ENCODE measurements around the gene ADCYAP1R1. TPM values are rescaled to one million over a fixed set of nuclear protein-coding genes. Genes with fewer than 3 reads are reported as not detected.

The ADCYAP1R1 gene
- total RNA-seq, 6 experiments from 2014 or later: 0.03 TPM; not detected in 5

DNA sequence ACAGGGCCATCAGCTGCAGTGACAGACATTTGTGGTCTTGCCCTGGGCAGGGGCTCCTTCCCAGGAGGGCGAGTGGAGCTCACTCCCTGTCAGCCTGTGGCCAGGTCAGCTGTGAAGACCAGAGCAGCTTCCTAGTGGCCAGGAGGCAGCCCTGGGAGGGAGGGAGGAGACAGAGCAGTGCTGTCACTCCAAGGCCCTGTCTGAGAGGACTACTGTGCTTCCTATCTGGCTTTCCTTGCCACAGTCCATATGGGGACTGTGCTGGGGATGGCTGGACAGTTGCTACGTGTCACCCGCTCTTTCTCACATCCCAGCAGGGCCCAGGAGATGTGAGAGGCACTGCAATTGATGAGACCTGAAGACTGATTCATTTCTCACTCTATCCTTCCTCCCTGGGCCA, 15.2 kb upstream of the ADCYAP1R1 start:
- H3K36me3 Mint-ChIP-seq (ENCODE audit: low read depth): no peaks in the 10 kb centered on the region
- no peak for DNase-seq
- no peak overlapping the region for H3K27ac Mint-ChIP-seq
- H3K4me3 Mint-ChIP-seq: no peak overlapping the region
- H3K9me3 Mint-ChIP-seq: no peaks in the 10 kb centered on the region
- no peaks in the 10 kb centered on the region for H3K4me1 Mint-ChIP-seq (ENCODE audit: low read depth)
- peaks cover 28% of the 10 kb centered on the region for H3K27me3 Mint-ChIP-seq (ENCODE audit: insufficient read depth)
- TF ChIP-seq, protein P1, sequence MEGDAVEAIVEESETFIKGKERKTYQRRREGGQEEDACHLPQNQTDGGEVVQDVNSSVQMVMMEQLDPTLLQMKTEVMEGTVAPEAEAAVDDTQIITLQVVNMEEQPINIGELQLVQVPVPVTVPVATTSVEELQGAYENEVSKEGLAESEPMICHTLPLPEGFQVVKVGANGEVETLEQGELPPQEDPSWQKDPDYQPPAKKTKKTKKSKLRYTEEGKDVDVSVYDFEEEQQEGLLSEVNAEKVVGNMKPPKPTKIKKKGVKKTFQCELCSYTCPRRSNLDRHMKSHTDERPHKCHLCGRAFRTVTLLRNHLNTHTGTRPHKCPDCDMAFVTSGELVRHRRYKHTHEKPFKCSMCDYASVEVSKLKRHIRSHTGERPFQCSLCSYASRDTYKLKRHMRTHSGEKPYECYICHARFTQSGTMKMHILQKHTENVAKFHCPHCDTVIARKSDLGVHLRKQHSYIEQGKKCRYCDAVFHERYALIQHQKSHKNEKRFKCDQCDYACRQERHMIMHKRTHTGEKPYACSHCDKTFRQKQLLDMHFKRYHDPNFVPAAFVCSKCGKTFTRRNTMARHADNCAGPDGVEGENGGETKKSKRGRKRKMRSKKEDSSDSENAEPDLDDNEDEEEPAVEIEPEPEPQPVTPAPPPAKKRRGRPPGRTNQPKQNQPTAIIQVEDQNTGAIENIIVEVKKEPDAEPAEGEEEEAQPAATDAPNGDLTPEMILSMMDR (IDR thresholded peaks at IDR 0.05): no peak

DNA sequence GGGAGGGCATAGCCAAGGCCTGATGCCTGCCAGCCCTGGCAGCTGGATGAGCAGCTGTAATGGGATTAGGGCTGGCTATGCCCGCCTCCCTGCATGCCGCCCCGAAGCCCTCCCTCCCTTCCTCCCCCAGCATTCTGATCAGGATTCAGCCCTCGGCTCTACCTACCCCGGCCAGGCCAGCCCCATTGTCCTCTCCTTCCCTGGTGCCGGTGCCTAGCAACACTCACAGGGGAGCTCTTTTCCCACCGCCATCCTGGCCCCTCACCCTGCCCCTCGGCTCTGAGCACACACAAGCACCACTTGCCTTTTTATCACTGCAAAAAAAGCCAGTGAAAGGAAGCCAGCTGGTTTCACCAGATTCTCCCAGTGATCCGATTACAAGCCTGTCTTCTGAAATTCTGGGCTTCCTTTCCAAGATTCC, 9.0 kb upstream of the ADCYAP1R1 start:
- TF ChIP-seq, protein P1 (IDR thresholded peaks at IDR 0.05): no peak
- DNase-seq: no peak
- H3K27me3 Mint-ChIP-seq (ENCODE audit: insufficient read depth): peaks cover 39% of the 10 kb centered on the region
- H3K4me1 Mint-ChIP-seq (ENCODE audit: low read depth): no peaks in the 10 kb centered on the region
- H3K4me3 Mint-ChIP-seq: no peak overlapping the region
- no peak overlapping the region for H3K27ac Mint-ChIP-seq
- H3K36me3 Mint-ChIP-seq (ENCODE audit: low read depth): no peaks in the 10 kb centered on the region
- no peaks in the 10 kb centered on the region for H3K9me3 Mint-ChIP-seq

DNA sequence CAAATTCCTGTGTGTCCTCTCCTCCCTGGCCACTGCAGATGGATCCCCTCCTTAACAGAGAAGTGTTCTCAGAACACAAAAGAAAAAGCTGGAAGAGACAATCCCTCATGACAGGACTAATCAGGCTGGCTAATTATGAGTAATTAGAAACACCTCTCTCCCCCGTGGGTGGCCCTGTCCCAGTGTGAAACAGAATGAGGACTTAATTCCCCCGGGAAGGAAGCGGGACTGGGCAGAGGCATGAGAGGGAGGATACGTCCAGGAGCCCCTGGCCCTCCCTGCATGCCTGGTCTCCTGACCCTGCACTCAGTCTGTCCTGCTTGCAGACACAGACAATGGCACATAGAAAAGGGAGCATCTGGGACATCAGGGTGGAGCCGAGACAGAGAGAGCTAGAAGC, 7.6 kb upstream of the ADCYAP1R1 start:
- H3K4me3 Mint-ChIP-seq: no peak overlapping the region
- DNase-seq: no peak
- H3K4me1 Mint-ChIP-seq (ENCODE audit: low read depth): no peaks in the 10 kb centered on the region
- no peak overlapping the region for H3K27ac Mint-ChIP-seq
- TF ChIP-seq, protein P1 (IDR thresholded peaks at IDR 0.05): no peak
- H3K9me3 Mint-ChIP-seq: no peaks in the 10 kb centered on the region
- H3K27me3 Mint-ChIP-seq (ENCODE audit: insufficient read depth): peaks cover 38% of the 10 kb centered on the region
- H3K36me3 Mint-ChIP-seq (ENCODE audit: low read depth): no peaks in the 10 kb centered on the region

DNA sequence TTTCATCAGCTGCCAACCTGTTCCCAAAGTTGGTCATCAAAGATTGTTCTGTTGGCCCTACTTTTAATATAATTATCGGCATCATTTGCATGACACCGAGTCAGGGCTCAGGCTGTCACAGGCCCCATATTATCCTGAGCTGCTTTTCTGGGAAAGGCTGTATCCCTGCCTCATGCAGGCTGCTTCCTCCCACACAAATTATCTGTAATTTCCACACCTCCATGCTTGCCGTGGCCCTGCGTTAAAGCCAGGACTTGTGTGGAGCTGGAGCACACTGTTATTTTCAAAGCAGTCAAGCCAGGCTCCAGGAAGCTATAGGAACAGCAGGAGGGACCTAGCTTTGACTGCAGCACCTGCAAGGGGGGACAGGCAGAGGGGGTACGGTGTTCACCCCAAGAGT, 5.4 kb upstream of the ADCYAP1R1 start:
- no peak overlapping the region for H3K27ac Mint-ChIP-seq
- no peaks in the 10 kb centered on the region for H3K4me1 Mint-ChIP-seq (ENCODE audit: low read depth)
- no peaks in the 10 kb centered on the region for H3K36me3 Mint-ChIP-seq (ENCODE audit: low read depth)

DNA sequence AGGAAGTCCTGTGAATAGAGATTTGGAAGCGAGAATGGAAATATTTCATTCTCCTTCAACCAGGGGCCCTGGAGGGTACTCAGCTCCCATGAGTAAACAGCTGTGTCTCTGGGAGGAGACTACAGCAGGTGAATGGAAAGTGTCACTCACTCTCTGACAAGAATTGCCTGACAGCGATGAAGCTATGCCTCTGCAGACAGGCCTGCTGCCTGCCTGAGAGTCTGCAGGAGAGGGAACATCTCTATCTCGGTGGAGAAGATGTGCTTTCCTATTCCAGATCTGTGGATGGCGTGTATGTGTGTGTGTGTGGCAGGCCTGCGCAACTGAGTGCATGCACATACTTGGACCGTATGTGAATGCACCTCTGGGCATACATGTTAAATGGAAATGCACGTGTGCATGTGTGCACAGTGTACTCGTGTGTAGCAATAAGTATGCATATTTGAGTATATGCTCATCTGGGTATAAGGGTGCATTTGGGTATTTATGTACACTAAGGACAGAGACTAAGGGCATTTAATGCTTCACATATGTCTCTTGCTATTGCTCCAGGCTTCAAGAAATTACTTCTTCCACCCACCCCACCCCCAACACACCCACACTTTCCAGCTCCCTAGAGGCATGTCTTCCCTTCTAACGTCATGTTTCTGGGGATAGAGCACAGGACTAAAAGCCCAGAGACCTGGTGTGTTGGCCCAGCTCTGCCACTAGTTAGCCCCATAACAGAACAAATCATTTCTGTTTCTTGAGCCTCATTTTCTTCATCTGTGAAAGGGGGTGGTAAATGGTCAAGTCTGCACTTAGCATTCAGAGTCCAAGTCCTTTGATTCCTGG, 4.6 kb upstream of the ADCYAP1R1 start:
- Mint-ChIP-seq H3K4me1 (ENCODE audit: low read depth) (no peaks in the 10 kb centered on the region), H3K27me3 (ENCODE audit: insufficient read depth) (peaks cover 44% of the 10 kb centered on the region), H3K27ac (no peak overlapping the region), H3K4me3 (no peak overlapping the region), H3K36me3 (ENCODE audit: low read depth) (no peaks in the 10 kb centered on the region), H3K9me3 (no peaks in the 10 kb centered on the region)
- no peak for DNase-seq
- TF ChIP-seq, protein P1 (IDR thresholded peaks at IDR 0.05): no peak

More for the DNA sequence above, 5.4 kb upstream of the ADCYAP1R1 start:
- no peaks in the 10 kb centered on the region for H3K9me3 Mint-ChIP-seq
- no peak for DNase-seq
- H3K4me3 Mint-ChIP-seq: no peak overlapping the region
- TF ChIP-seq, protein P1 (IDR thresholded peaks at IDR 0.05): no peak
- peaks cover 49% of the 10 kb centered on the region for H3K27me3 Mint-ChIP-seq (ENCODE audit: insufficient read depth)

All from HFFc6 (cell line).